ENCODE data around the gene MXD4. TPM values are rescaled to one million over a fixed set of nuclear protein-coding genes. Genes with fewer than 3 reads are reported as not detected.
"Not testable (repeated sequence)": the region's sequence is repeated elsewhere in the genome, so short reads cannot be mapped to it uniquely, and the experiment has no call there.

Gene MXD4
- total and polyA plus RNA-seq, 2 donors (not counting 1 experiment from before 2014, with no cell fraction given): 22.1 to 42.1 TPM

GRCh38 chr4:2275546-2276251 is 13.8 kb upstream of the MXD4 start:
- no peak for DNase-seq (ENCODE audit: low read depth in 2 of 2)
- no peak overlapping the region for H3K4me2 ChIP-seq (ENCODE audit: extremely low read depth, insufficient read depth, low read length)
- H3K27ac ChIP-seq (ENCODE audit: insufficient read depth, low read length): no peak overlapping the region
- no peak overlapping the region for H3K9ac ChIP-seq (ENCODE audit: insufficient read depth, low read length)
- H2AFZ ChIP-seq (ENCODE audit: low read length): no peak overlapping the region
- H3K4me3 ChIP-seq (replicated peaks in 1 of 4; ENCODE audit: control extremely low read depth in 1 of 4, insufficient read depth in 1 of 4, low read depth in 3 of 4, low read length in 4 of 4): no peak overlapping the region
- H3K36me3 ChIP-seq (ENCODE audit: control insufficient read depth, insufficient read depth, low read length): no peaks in the 10 kb centered on the region
- no peaks in the 10 kb centered on the region for H4K20me1 ChIP-seq (ENCODE audit: control insufficient read depth, extremely low read depth, insufficient read depth, low read length)
- H3K79me2 ChIP-seq (ENCODE audit: control insufficient read depth, insufficient read depth, low read length): no peaks in the 10 kb centered on the region
- TF ChIP-seq CTCF (conservative IDR thresholded peaks at IDR 0.05 in 1 of 2, IDR thresholded peaks at IDR 0.05 in 1 of 2; ENCODE audit: low read depth in 1 of 2, low read length in 2 of 2) (no peak), EZH2 (IDR thresholded peaks at IDR 0.05; ENCODE audit: low read length, missing control alignments) (no peak)
- no peaks in the 10 kb centered on the region for H3K9me3 ChIP-seq (ENCODE audit: control insufficient read depth, insufficient read depth, low read depth, low read length)
- H3K27me3 ChIP-seq (ENCODE audit: control insufficient read depth, insufficient read depth, low read length): no peaks in the 10 kb centered on the region
- no peaks in the 10 kb centered on the region for H3K4me1 ChIP-seq (ENCODE audit: control insufficient read depth, extremely low read depth, insufficient read depth, low read length)

- not testable (repeated sequence) for H3K9ac ChIP-seq (ENCODE audit: insufficient read depth, low read length); H3K36me3 ChIP-seq (ENCODE audit: control insufficient read depth, insufficient read depth, low read length); H3K27me3 ChIP-seq (ENCODE audit: control insufficient read depth, insufficient read depth, low read length); H3K4me1 ChIP-seq (ENCODE audit: control insufficient read depth, extremely low read depth, insufficient read depth, low read length); H3K9me3 ChIP-seq (ENCODE audit: control insufficient read depth, insufficient read depth, low read depth, low read length); H4K20me1 ChIP-seq (ENCODE audit: control insufficient read depth, extremely low read depth, insufficient read depth, low read length); H3K4me2 ChIP-seq (ENCODE audit: extremely low read depth, insufficient read depth, low read length); H2AFZ ChIP-seq (ENCODE audit: low read length); H3K4me3 ChIP-seq (replicated peaks in 1 of 4; ENCODE audit: control extremely low read depth in 1 of 4, insufficient read depth in 1 of 4, low read depth in 3 of 4, low read length in 4 of 4); DNase-seq (ENCODE audit: low read depth in 2 of 2); H3K27ac ChIP-seq (ENCODE audit: insufficient read depth, low read length); H3K79me2 ChIP-seq (ENCODE audit: control insufficient read depth, insufficient read depth, low read length)
Measured at GRCh38 chr4:2275044-2275397, 13.1 kb upstream of the MXD4 start.

- H3K9ac ChIP-seq (ENCODE audit: insufficient read depth, low read length): no peak overlapping the region
- H3K36me3 ChIP-seq (ENCODE audit: control insufficient read depth, insufficient read depth, low read length): no peaks in the 10 kb centered on the region
- no peak overlapping the region for H3K27ac ChIP-seq (ENCODE audit: insufficient read depth, low read length)
- H3K9me3 ChIP-seq (ENCODE audit: control insufficient read depth, insufficient read depth, low read depth, low read length): no peaks in the 10 kb centered on the region
- H2AFZ ChIP-seq (ENCODE audit: low read length): no peak overlapping the region
- no peak overlapping the region for H3K4me3 ChIP-seq (replicated peaks in 1 of 4; ENCODE audit: control extremely low read depth in 1 of 4, insufficient read depth in 1 of 4, low read depth in 3 of 4, low read length in 4 of 4)
- H3K27me3 ChIP-seq (ENCODE audit: control insufficient read depth, insufficient read depth, low read length): no peaks in the 10 kb centered on the region
- no peak overlapping the region for H3K4me2 ChIP-seq (ENCODE audit: extremely low read depth, insufficient read depth, low read length)
- no peak for TF ChIP-seq CTCF (conservative IDR thresholded peaks at IDR 0.05 in 1 of 2, IDR thresholded peaks at IDR 0.05 in 1 of 2; ENCODE audit: low read depth in 1 of 2, low read length in 2 of 2)
- no peak for TF ChIP-seq EZH2 (IDR thresholded peaks at IDR 0.05; ENCODE audit: low read length, missing control alignments)
- no peaks in the 10 kb centered on the region for H4K20me1 ChIP-seq (ENCODE audit: control insufficient read depth, extremely low read depth, insufficient read depth, low read length)
- DNase-seq (ENCODE audit: low read depth in 2 of 2): no peak
- no peaks in the 10 kb centered on the region for H3K4me1 ChIP-seq (ENCODE audit: control insufficient read depth, extremely low read depth, insufficient read depth, low read length)
- H3K79me2 ChIP-seq (ENCODE audit: control insufficient read depth, insufficient read depth, low read length): no peaks in the 10 kb centered on the region
Measured at GRCh38 chr4:2274320-2275043, 12.6 kb upstream of the MXD4 start.

Measured in fibroblast of lung (primary cell).